ENCODE measurements around the gene ENTPD2.
"Not testable (repeated sequence)": the region's sequence is repeated elsewhere in the genome, so short reads cannot be mapped to it uniquely, and the experiment has no call there.

Gene ENTPD2

GRCh38 chr9:137063311-137064026, 9.6 kb upstream of the ENTPD2 start:
- Histone ChIP-seq H3K4me1 (ENCODE audit: control insufficient read depth, insufficient read depth, low read length, poor library complexity, severe bottlenecking) (no peaks in the 10 kb centered on the region), H3K27ac (ENCODE audit: insufficient read depth, low read length, poor library complexity, severe bottlenecking) (no peak overlapping the region), H3K27me3 (replicated peaks; ENCODE audit: control insufficient read depth, insufficient read depth, low read length, poor library complexity, severe bottlenecking) (no peaks in the 10 kb centered on the region), H3K4me3 (ENCODE audit: insufficient read depth, low read depth, low read length, poor library complexity, severe bottlenecking) (no peak overlapping the region), H3K9me3 (ENCODE audit: control insufficient read depth, low read length) (no peaks in the 10 kb centered on the region), H3K36me3 (ENCODE audit: control insufficient read depth, insufficient read depth, low read length) (no peaks in the 10 kb centered on the region)
- no peak for DNase-seq

DNA sequence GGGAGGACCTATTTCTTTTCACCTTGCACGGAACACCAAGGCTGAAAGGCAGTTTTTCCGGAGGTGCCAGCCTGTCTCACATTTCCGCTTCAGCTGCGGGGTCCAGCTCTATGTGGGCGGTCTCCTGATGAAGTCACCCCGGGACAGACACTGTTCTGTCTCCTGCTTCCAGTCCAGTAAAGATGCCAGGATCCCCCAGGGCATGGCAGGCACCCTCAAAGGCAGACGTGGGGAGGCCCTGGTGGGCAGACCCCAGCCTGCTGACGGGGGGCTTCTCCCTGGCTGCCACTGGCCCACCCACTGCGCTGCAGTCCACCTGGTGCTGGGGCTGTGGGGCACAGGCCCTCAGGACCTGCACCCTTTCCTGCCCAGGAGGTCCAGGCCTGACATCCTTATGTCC, 8.9 kb upstream of the ENTPD2 start:
- H3K4me1 ChIP-seq (ENCODE audit: control insufficient read depth, insufficient read depth, low read length, poor library complexity, severe bottlenecking); H3K27ac ChIP-seq (ENCODE audit: insufficient read depth, low read length, poor library complexity, severe bottlenecking); H3K36me3 ChIP-seq (ENCODE audit: control insufficient read depth, insufficient read depth, low read length); H3K4me3 ChIP-seq (ENCODE audit: insufficient read depth, low read depth, low read length, poor library complexity, severe bottlenecking); H3K27me3 ChIP-seq (replicated peaks; ENCODE audit: control insufficient read depth, insufficient read depth, low read length, poor library complexity, severe bottlenecking); DNase-seq; H3K9me3 ChIP-seq (ENCODE audit: control insufficient read depth, low read length): not testable (repeated sequence)

DNA sequence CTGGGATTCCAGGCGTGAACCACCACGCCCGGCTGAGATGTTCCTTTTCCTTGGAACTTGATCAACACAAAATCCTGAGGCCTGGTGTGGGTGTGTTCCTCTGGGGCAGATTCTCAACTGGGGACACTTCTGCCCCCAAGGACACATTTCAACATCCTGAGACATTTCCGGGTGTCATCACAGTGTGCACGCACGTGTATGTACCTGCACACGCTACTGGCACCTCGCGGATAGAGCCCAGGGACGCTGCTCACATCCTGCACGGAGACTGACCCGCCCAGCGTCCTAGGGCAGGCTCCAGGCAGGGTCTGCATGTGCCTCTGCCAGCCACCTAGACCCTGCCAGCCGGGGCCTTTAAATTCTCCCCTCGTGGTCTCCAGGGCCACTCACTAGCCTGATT, 8.5 kb upstream of the ENTPD2 start:
- H3K4me3 ChIP-seq (ENCODE audit: insufficient read depth, low read depth, low read length, poor library complexity, severe bottlenecking): no peak overlapping the region
- no peaks in the 10 kb centered on the region for H3K36me3 ChIP-seq (ENCODE audit: control insufficient read depth, insufficient read depth, low read length)
- H3K27me3 ChIP-seq (replicated peaks; ENCODE audit: control insufficient read depth, insufficient read depth, low read length, poor library complexity, severe bottlenecking): no peaks in the 10 kb centered on the region
- no peak for DNase-seq
- H3K4me1 ChIP-seq (ENCODE audit: control insufficient read depth, insufficient read depth, low read length, poor library complexity, severe bottlenecking): no peaks in the 10 kb centered on the region
- no peak overlapping the region for H3K27ac ChIP-seq (ENCODE audit: insufficient read depth, low read length, poor library complexity, severe bottlenecking)
- no peaks in the 10 kb centered on the region for H3K9me3 ChIP-seq (ENCODE audit: control insufficient read depth, low read length)

GRCh38 chr9:137058521-137059234, 4.8 kb upstream of the ENTPD2 start:
- no peaks in the 10 kb centered on the region for H3K9me3 ChIP-seq (ENCODE audit: control insufficient read depth, low read length)
- no peak overlapping the region for H3K4me3 ChIP-seq (ENCODE audit: insufficient read depth, low read depth, low read length, poor library complexity, severe bottlenecking)
- peaks cover under 1% of the 10 kb centered on the region for H3K4me1 ChIP-seq (ENCODE audit: control insufficient read depth, insufficient read depth, low read length, poor library complexity, severe bottlenecking)
- DNase-seq: no peak
- no peaks in the 10 kb centered on the region for H3K27me3 ChIP-seq (replicated peaks; ENCODE audit: control insufficient read depth, insufficient read depth, low read length, poor library complexity, severe bottlenecking)
- no peak overlapping the region for H3K27ac ChIP-seq (ENCODE audit: insufficient read depth, low read length, poor library complexity, severe bottlenecking)
- H3K36me3 ChIP-seq (ENCODE audit: control insufficient read depth, insufficient read depth, low read length): no peaks in the 10 kb centered on the region

DNA sequence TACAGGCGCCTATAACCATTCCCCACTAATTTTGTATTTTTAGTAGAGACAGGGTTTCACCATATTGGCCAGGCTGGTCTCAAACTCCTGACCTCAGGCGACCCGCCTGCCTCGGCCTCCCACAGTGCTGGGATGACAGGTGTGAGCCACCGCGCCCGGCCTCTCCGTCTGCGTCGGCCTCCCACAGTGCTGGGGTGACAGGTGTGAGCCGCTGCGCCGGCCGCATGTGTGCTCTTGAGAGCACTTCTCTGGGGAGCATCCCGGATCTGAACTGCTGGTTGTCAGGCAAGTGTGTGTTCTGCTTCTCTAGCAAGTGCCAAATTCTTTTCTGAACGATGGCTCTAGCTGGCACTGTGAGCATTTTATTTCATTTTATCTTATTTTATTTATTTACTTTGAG, 3.7 kb upstream of the ENTPD2 start:
- H3K36me3 ChIP-seq (ENCODE audit: control insufficient read depth, insufficient read depth, low read length): no peaks in the 10 kb centered on the region
- no peak overlapping the region for H3K27ac ChIP-seq (ENCODE audit: insufficient read depth, low read length, poor library complexity, severe bottlenecking)
- H3K27me3 ChIP-seq (replicated peaks; ENCODE audit: control insufficient read depth, insufficient read depth, low read length, poor library complexity, severe bottlenecking): no peaks in the 10 kb centered on the region
- no peak for DNase-seq
- no peaks in the 10 kb centered on the region for H3K9me3 ChIP-seq (ENCODE audit: control insufficient read depth, low read length)
- no peak overlapping the region for H3K4me3 ChIP-seq (ENCODE audit: insufficient read depth, low read depth, low read length, poor library complexity, severe bottlenecking)
- peaks cover 10% of the 10 kb centered on the region for H3K4me1 ChIP-seq (ENCODE audit: control insufficient read depth, insufficient read depth, low read length, poor library complexity, severe bottlenecking)

DNA sequence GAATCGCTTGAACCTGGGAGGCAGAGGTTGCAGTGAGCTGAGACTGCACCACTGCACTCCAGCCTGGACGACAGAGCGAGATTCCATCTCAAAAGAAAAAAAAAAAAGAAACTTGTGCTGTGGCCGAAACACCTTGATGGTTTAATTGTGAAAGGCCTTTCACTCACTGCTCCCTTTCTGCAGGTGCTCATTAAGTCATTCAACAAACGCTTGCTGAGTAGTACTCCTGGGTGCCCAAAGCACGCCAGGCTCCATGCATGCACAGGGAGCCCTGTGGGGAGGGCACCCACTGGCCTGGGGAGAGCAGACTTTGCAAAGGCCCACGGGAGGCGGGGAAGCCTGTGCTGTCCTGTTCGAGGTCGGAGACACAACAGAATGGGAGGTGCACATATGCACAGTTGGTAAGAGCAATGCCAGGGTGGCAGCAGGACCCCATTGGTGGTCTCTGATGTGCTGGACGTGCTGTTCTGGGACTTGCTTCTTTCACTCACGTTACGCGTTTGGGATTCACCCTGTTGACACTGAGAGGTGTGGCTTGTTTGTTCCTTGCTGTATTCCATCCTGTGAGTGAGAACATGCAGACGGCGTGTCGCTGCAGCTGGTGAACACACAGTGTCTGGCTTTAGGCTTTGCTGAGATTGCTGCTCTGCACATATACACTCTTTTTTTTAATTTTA, 3.0 kb upstream of the ENTPD2 start:
- H3K4me3 ChIP-seq (ENCODE audit: insufficient read depth, low read depth, low read length, poor library complexity, severe bottlenecking): no peak overlapping the region
- H3K9me3 ChIP-seq (ENCODE audit: control insufficient read depth, low read length): no peaks in the 10 kb centered on the region
- peaks cover 10% of the 10 kb centered on the region for H3K4me1 ChIP-seq (ENCODE audit: control insufficient read depth, insufficient read depth, low read length, poor library complexity, severe bottlenecking)
- H3K27me3 ChIP-seq (replicated peaks; ENCODE audit: control insufficient read depth, insufficient read depth, low read length, poor library complexity, severe bottlenecking): peaks cover 6% of the 10 kb centered on the region
- H3K27ac ChIP-seq (ENCODE audit: insufficient read depth, low read length, poor library complexity, severe bottlenecking): no peak overlapping the region
- DNase-seq: no peak
- H3K36me3 ChIP-seq (ENCODE audit: control insufficient read depth, insufficient read depth, low read length): no peaks in the 10 kb centered on the region

- DNase-seq: no peak
- no peak overlapping the region for H3K4me3 ChIP-seq (ENCODE audit: insufficient read depth, low read depth, low read length, poor library complexity, severe bottlenecking)
- no peaks in the 10 kb centered on the region for H3K36me3 ChIP-seq (ENCODE audit: control insufficient read depth, insufficient read depth, low read length)
- H3K27me3 ChIP-seq (replicated peaks; ENCODE audit: control insufficient read depth, insufficient read depth, low read length, poor library complexity, severe bottlenecking): peaks cover 11% of the 10 kb centered on the region
- H3K9me3 ChIP-seq (ENCODE audit: control insufficient read depth, low read length): no peaks in the 10 kb centered on the region
- H3K4me1 ChIP-seq (ENCODE audit: control insufficient read depth, insufficient read depth, low read length, poor library complexity, severe bottlenecking): peaks cover 10% of the 10 kb centered on the region
- H3K27ac ChIP-seq (ENCODE audit: insufficient read depth, low read length, poor library complexity, severe bottlenecking): no peak overlapping the region
Observed at GRCh38 chr9:137055385-137056364, 1.8 kb upstream of the ENTPD2 start.

GRCh38 chr9:137054932-137055384, 1.1 kb upstream of the ENTPD2 start:
- Histone ChIP-seq H3K4me1 (ENCODE audit: control insufficient read depth, insufficient read depth, low read length, poor library complexity, severe bottlenecking) (peaks cover 10% of the 10 kb centered on the region), H3K4me3 (ENCODE audit: insufficient read depth, low read depth, low read length, poor library complexity, severe bottlenecking) (no peak overlapping the region), H3K27me3 (replicated peaks; ENCODE audit: control insufficient read depth, insufficient read depth, low read length, poor library complexity, severe bottlenecking) (peaks cover 15% of the 10 kb centered on the region)

DNA sequence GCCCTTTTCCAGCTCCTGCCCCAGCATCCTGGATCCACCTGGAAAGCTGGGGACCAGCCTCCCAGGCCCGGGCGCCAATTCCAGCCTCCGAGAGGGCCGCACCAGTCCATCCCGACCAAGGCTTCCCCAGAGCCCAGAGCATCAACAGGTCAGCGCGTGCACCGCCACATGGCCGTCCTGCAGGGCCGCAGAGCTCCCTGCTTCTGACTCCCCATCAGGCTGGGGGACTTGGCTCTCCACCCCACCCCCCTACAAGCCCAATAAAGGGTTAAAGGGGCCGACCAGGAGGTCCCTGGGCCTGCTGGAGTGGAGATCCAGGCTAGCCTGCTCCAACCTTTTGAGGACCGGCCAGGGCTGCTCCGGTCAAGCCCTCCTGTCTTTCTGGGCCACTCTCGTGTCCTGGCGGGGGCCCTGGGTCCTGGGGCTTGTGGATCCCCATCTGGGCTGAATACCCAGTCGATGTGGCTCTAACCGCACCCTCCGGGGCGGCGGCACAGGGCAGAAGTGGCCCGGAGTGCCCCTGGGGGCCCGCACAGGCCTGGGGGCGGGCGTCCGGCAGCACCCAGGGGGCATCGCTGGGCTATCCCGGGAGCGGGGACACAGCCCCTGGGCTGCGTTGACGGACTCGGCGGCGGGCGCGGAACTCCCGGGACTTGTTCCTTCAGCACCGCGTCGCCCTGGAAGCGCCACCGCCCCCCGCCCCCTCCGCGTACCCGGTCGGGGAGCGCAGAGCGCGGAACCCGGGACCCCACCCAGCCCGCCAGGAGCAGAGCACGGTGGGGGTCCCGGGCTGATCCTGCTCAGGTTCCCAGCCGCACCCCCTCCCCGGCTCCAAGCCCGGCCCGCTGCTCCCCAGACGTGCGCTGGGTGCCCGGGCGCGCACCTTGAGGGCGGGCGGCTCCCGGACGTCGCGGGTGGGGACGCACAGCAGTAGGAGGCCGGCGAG, 590 bp downstream of the ENTPD2 start:
- Histone ChIP-seq H3K4me3 (ENCODE audit: insufficient read depth, low read depth, low read length, poor library complexity, severe bottlenecking) (peak overlapping the region; percentile 37), H3K4me1 (ENCODE audit: control insufficient read depth, insufficient read depth, low read length, poor library complexity, severe bottlenecking) (peaks cover 10% of the 10 kb centered on the region), H3K9me3 (ENCODE audit: control insufficient read depth, low read length) (no peaks in the 10 kb centered on the region), H3K27me3 (replicated peaks; ENCODE audit: control insufficient read depth, insufficient read depth, low read length, poor library complexity, severe bottlenecking) (peaks cover 30% of the 10 kb centered on the region), H3K27ac (ENCODE audit: insufficient read depth, low read length, poor library complexity, severe bottlenecking) (no peak overlapping the region), H3K36me3 (ENCODE audit: control insufficient read depth, insufficient read depth, low read length) (no peaks in the 10 kb centered on the region)
- no peak for DNase-seq

More at GRCh38 chr9:137054932-137055384, 1.1 kb upstream of the ENTPD2 start:
- no peak for DNase-seq
- Histone ChIP-seq H3K36me3 (ENCODE audit: control insufficient read depth, insufficient read depth, low read length) (no peaks in the 10 kb centered on the region), H3K27ac (ENCODE audit: insufficient read depth, low read length, poor library complexity, severe bottlenecking) (no peak overlapping the region), H3K9me3 (ENCODE audit: control insufficient read depth, low read length) (no peaks in the 10 kb centered on the region)
